Measurements from ENCODE around the gene OSBPL3. TPM values are rescaled to one million over a fixed set of nuclear protein-coding genes. Genes with fewer than 3 reads are reported as not detected.
A peak's percentile ranks its signal among the peaks of the same experiment; 100 is the strongest.

The OSBPL3 gene
- total and polyA plus RNA-seq, 8 donors = 2.0 to 25.0 (median 9.9) TPM

DNA sequence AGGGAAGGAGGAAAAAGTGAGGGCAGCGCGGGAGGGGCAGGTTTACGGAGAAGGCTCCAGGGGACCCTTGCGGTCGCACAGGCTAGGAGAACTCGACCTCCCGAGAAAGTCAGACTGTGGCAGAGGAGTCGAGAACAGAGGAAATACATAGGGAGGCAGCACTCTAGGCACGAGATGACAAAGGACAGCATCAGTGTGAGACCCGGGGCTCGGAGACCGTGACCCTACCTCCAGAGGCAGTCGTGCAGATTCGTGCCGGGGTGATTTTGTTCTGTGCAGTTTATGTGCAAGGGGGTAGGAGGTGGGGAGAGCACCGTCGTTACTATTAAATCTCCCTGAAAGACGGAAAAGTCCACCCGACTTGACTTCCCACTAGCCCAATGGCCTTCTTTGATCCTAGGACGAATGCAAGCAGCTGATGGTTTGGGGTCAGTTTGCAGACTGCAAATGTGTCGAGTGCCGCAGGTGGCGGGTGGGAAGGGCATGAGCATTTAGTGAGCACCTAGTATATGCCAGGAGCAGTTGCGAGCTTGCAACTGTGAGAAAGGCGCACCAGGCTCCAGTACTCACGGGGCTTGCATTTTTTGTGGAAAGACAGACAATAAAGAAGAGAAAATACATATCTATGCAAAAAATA, 674 bp upstream of the OSBPL3 start:
- 3 to 5% (median 4%) methylated on average over 25 to 26 of the region's 26 CpGs for WGBS, 5 donors
- intact Hi-C loops (cut with DNase I; ENCODE audit: low total_unique reads) = no loop called here
- TF ChIP-seq POLR2A (IDR thresholded peaks at IDR 0.05) (no peak), POLR2AphosphoS5 (IDR thresholded peaks at IDR 0.05) (no peak), EP300 (IDR thresholded peaks at IDR 0.05) (no peak)
- TF ChIP-seq, protein P1, sequence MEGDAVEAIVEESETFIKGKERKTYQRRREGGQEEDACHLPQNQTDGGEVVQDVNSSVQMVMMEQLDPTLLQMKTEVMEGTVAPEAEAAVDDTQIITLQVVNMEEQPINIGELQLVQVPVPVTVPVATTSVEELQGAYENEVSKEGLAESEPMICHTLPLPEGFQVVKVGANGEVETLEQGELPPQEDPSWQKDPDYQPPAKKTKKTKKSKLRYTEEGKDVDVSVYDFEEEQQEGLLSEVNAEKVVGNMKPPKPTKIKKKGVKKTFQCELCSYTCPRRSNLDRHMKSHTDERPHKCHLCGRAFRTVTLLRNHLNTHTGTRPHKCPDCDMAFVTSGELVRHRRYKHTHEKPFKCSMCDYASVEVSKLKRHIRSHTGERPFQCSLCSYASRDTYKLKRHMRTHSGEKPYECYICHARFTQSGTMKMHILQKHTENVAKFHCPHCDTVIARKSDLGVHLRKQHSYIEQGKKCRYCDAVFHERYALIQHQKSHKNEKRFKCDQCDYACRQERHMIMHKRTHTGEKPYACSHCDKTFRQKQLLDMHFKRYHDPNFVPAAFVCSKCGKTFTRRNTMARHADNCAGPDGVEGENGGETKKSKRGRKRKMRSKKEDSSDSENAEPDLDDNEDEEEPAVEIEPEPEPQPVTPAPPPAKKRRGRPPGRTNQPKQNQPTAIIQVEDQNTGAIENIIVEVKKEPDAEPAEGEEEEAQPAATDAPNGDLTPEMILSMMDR (IDR thresholded peaks at IDR 0.05) = no peak

DNA sequence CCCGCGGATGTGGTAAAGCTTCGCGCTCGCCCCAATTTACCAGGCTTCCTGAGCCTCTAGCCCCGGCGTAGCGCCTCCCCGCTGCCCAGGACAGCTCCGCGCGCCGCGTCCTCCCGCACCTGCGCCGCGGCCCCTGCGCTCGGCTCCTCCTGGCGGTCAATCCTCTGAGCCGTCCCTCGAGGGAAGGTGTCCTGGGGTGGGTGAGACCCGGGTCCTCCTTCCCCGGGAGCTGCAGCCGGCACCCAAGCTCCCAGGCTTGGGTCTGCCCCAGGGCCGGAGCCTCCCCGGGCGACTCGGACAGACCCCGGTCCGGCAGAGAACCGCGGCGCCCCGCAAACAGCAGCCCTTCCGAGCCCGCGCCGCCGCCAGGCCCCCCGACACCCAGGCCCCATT, 512 bp downstream of the OSBPL3 start:
- Histone ChIP-seq H3K4me1 (peaks cover 16 to 50% (median 28%) of the 10 kb centered on the region in 4 donors), H3K4me3 (peak overlapping the region; percentile 64 to 85 (median 74)), H3K9me3 (no peaks in the 10 kb centered on the region), H3K36me3 (no peaks in the 10 kb centered on the region), H3K27me3 (no peaks in the 10 kb centered on the region), H3K27ac (peak overlapping the region; percentile 85 to 93 (median 89))
- DNase-seq = peak; percentile 78 to 89
- intact Hi-C loops (cut with DNase I; ENCODE audit: low total_unique reads) = no loop called here
- TF ChIP-seq POLR2AphosphoS5 (IDR thresholded peaks at IDR 0.05) (peak in 2 of 3 donors; percentile 47 to 48), EP300 (IDR thresholded peaks at IDR 0.05) (no peak), POLR2A (IDR thresholded peaks at IDR 0.05) (no peak)
- TF ChIP-seq, protein P1 (IDR thresholded peaks at IDR 0.05) = peak in 5 of 7 experiments; percentile 31 to 75 (median 64)
- WGBS, 5 donors = 0 to 1% (median 0%) methylated on average over 4 to 42 of the region's 42 CpGs

More for the DNA sequence above, 674 bp upstream of the OSBPL3 start:
- Histone ChIP-seq H3K9me3 (no peaks in the 10 kb centered on the region), H3K27ac (peak overlapping the region; percentile 85 to 93 (median 92)), H3K4me1 (peaks cover 16 to 50% (median 28%) of the 10 kb centered on the region in 4 donors), H3K27me3 (no peaks in the 10 kb centered on the region), H3K36me3 (no peaks in the 10 kb centered on the region), H3K4me3 (peak overlapping the region; percentile 64 to 85 (median 74))
- peak; percentile 31 to 63 for DNase-seq

DNA sequence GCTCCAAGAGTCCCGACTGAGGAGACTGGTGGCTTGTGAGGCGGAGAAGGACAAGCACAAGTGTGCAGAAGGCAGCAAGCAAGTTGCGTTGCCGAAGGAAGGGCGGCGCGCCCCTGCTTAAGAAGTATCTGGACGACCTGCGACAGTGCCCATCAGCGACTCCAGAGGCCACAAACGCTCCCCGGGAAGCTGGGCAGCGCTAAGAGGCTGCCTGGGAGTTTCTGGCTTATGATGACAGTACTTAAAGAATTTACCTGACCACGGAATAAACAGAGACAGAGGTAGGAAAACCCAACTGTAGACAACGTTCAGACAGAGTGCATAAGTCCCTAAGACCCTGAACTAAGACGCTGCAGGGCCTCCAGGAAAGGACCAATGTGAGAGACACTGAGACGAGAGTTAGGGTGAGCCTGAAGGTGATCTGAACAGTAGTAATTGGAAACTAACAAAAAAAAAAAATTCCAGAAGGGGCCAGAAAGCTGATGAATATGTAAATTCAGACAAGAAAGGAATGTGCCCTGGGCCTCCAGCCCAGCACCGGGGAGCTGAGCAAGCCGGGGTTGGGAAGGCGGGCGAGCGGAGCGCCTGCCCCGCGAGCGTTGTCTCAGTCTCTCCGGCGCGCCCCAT, 1.0 kb downstream of the OSBPL3 start:
- Histone ChIP-seq H3K9me3 (no peaks in the 10 kb centered on the region), H3K4me3 (peak overlapping the region; percentile 64 to 85 (median 74)), H3K4me1 (peaks cover 16 to 50% (median 28%) of the 10 kb centered on the region in 4 donors), H3K27me3 (no peaks in the 10 kb centered on the region), H3K27ac (peak overlapping the region; percentile 85 to 93 (median 89)), H3K36me3 (no peaks in the 10 kb centered on the region)
- 23 to 33% (median 27%) methylated on average over 25 to 29 of the region's 29 CpGs for WGBS, 5 donors
- TF ChIP-seq EP300 (IDR thresholded peaks at IDR 0.05) = no peak
- peak in 1 of 4 donors; percentile 15 for TF ChIP-seq POLR2A (IDR thresholded peaks at IDR 0.05)
- DNase-seq = peak in 1 of 2 donors; percentile 40
- intact Hi-C loops (cut with DNase I; ENCODE audit: low total_unique reads) = no loop called here

DNA sequence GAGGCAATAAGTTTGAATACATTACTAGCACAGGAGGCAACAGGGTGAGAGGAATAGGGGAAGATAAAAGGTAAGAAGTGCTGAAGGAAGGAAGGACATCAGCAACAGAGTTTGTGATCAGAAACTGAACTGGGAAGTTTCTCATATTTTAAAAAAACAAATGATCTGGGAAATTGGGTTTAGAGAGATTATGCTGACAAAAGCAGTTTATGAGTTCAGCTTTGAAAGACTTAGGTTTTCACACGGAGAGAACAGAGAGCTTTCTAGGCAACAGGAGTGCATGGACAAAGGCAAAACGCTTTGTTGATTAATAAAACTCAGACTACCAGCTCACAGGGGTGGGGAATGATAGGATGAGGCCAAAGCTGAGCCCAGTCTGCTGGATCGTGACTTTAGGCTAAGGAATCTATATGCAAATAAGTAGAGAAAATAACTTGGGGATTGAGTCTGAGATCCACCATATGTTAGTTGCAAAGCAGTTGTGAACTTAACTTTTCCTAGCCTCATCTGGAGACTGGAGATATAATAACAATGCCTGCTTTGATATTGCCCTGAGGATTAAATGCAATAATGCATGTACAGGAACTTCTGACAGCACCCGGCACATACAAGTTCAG, 4.2 kb downstream of the OSBPL3 start:
- no peak for DNase-seq
- no peaks in the 10 kb centered on the region for H3K27me3 ChIP-seq
- H3K4me3 ChIP-seq = no peak overlapping the region
- WGBS, 5 donors = 60 to 84% (median 78%) methylated on average over 4 of the region's 4 CpGs
- no peak overlapping the region for H3K27ac ChIP-seq
- intact Hi-C loops (cut with DNase I; ENCODE audit: low total_unique reads) = no loop called here
- no peaks in the 10 kb centered on the region for H3K9me3 ChIP-seq
- H3K4me1 ChIP-seq = peaks cover 1 to 39% (median 17%) of the 10 kb centered on the region in 4 donors
- no peak for TF ChIP-seq POLR2AphosphoS5 (IDR thresholded peaks at IDR 0.05)
- no peak for TF ChIP-seq POLR2A (IDR thresholded peaks at IDR 0.05)
- no peak for TF ChIP-seq EP300 (IDR thresholded peaks at IDR 0.05)
- TF ChIP-seq, protein P1 (IDR thresholded peaks at IDR 0.05) = no peak
- H3K36me3 ChIP-seq = no peaks in the 10 kb centered on the region
